ENCODE results near the gene TMEM126B.

TMEM126B gene

GRCh38 chr11:85626496-85626895 lies 1.9 kb upstream of the TMEM126B start:
- no peak for DNase-seq (ENCODE audit: low read depth)
- peak overlapping the region; percentile 68; the same call in 1 of the 2 replicates for H3K4me3 ChIP-seq (ENCODE audit: low read depth, low read length)
- no peak for TF ChIP-seq CTCF (IDR thresholded peaks at IDR 0.05; ENCODE audit: control insufficient read depth, extremely low read depth, insufficient read depth)

- peak within 1 kb of the TSS; percentile 68 for H3K4me3 ChIP-seq (ENCODE audit: low read depth, low read length)
- no peak for DNase-seq (ENCODE audit: low read depth)
- TF ChIP-seq CTCF (IDR thresholded peaks at IDR 0.05; ENCODE audit: control insufficient read depth, extremely low read depth, insufficient read depth), result no peak
These were observed 928 bp upstream of the TMEM126B start, which contains the start of gene DLG2 for GRCh38 chr11:85627332-85627997. Gene DLG2, minus strand, starts transcription at chr11:85627344.

GRCh38 chr11:85628771-85629341 lies 463 bp downstream of the TMEM126B start:
- peak overlapping the region; percentile 68 for H3K4me3 ChIP-seq (ENCODE audit: low read depth, low read length)
- no peak for DNase-seq (ENCODE audit: low read depth)
- TF ChIP-seq CTCF (IDR thresholded peaks at IDR 0.05; ENCODE audit: control insufficient read depth, extremely low read depth, insufficient read depth), result no peak

- H3K4me3 ChIP-seq (ENCODE audit: low read depth, low read length), result no peak overlapping the region
- no peak for TF ChIP-seq CTCF (IDR thresholded peaks at IDR 0.05; ENCODE audit: control insufficient read depth, extremely low read depth, insufficient read depth)
- DNase-seq (ENCODE audit: low read depth), result no peak
These were observed 6.4 kb downstream of the TMEM126B start for GRCh38 chr11:85634747-85635146.

- TF ChIP-seq CTCF (IDR thresholded peaks at IDR 0.05; ENCODE audit: control insufficient read depth, extremely low read depth, insufficient read depth), result no peak
- no peak for DNase-seq (ENCODE audit: low read depth)
- H3K4me3 ChIP-seq (ENCODE audit: low read depth, low read length), result no peak overlapping the region
These were observed 14.8 kb downstream of the TMEM126B start for GRCh38 chr11:85643191-85643614.

GRCh38 chr11:85647078-85647477 lies 18.7 kb downstream of the TMEM126B start:
- DNase-seq (ENCODE audit: low read depth), result no peak
- TF ChIP-seq CTCF (IDR thresholded peaks at IDR 0.05; ENCODE audit: control insufficient read depth, extremely low read depth, insufficient read depth), result no peak
- peak overlapping the region; percentile 68 for H3K4me3 ChIP-seq (ENCODE audit: low read depth, low read length)

Measured in LNCaP clone FGC (cell line).